IMR-90 (cell line): ENCODE measurements around the gene FAM83E. TPM values are rescaled to one million over a fixed set of nuclear protein-coding genes. Genes with fewer than 3 reads are reported as not detected.

Experiments used
- ATAC-seq: fragments of 200-7000 bp; cut with Tn5 transposase; 2 replicates; pipeline ENCODE4 v1.9.1; 2020; ENCODE audit warnings: low read depth, mild to moderate bottlenecking, moderate library complexity
- BruUV-seq: library from RNA; stranded (reverse); fragments of 400-500 nt; replicated peaks from 2 replicates; lab custom pipeline; 2021; lab: Mats Ljungman, UMichigan
- CTCF ChIA-PET: fragments of 300-600 bp; formaldehyde crosslinking; extraction: SDS; loops from one replicate; lab custom pipeline; 2021; ENCODE audit warnings: antibody characterized with exemption; lab: Yijun Ruan, JAX
- POLR2A ChIA-PET: fragments of 300-600 bp; sonication (Branson Sonifier 250); formaldehyde crosslinking; loops from one replicate; lab custom pipeline; 2022; ENCODE audit warnings: antibody characterized with exemption; ENCODE audit not compliant: unreplicated experiment; lab: Charles Lee
- DNase-seq: peaks from one replicate; pipeline ENCODE4 v3.0.0; 2013
- H2AFZ ChIP-seq: replicated peaks from 2 replicates; pipeline ENCODE3; 2013; ENCODE audit warnings: low read length, mild to moderate bottlenecking; ENCODE audit not compliant: poor library complexity
- H2AK5ac ChIP-seq: 2 replicates; pipeline ENCODE4 v1.6.1; 2013; ENCODE audit warnings: low read depth, low read length, inconsistent platforms
- H2AK9ac ChIP-seq: replicated peaks from 2 replicates; pipeline ENCODE3; 2013; ENCODE audit warnings: mild to moderate bottlenecking, low read depth, low read length, moderate library complexity; ENCODE audit not compliant: poor library complexity
- H2BK120ac ChIP-seq: 2 replicates; pipeline ENCODE4 v1.6.1; 2013; ENCODE audit warnings: low read depth, low read length, inconsistent platforms
- H2BK15ac ChIP-seq: 3 replicates; pipeline ENCODE4 v1.6.1; 2013; ENCODE audit warnings: low read depth, low read length, inconsistent platforms
- H2BK20ac ChIP-seq: 2 replicates; pipeline ENCODE4 v1.6.1; 2013; ENCODE audit warnings: low read depth, mild to moderate bottlenecking, inconsistent platforms, low read length, moderate library complexity
- H2BK5ac ChIP-seq: 2 replicates; pipeline ENCODE4 v1.6.1; 2013; ENCODE audit warnings: mild to moderate bottlenecking, low read depth, low read length, inconsistent platforms; ENCODE audit not compliant: poor library complexity, severe bottlenecking
- H3K14ac ChIP-seq: replicated peaks from 2 replicates; pipeline ENCODE4 v1.6.1; 2013; ENCODE audit warnings: low read depth, low read length, inconsistent platforms
- H3K18ac ChIP-seq: 2 replicates; pipeline ENCODE4 v1.6.1; 2013; ENCODE audit warnings: low read depth, low read length, control low read depth
- H3K23ac ChIP-seq: 2 replicates; pipeline ENCODE4 v1.6.1; 2013; ENCODE audit warnings: low read depth, low read length, inconsistent platforms
- H3K27ac ChIP-seq: 2 replicates; pipeline ENCODE4 v1.5.1; 2013; ENCODE audit warnings: mild to moderate bottlenecking, control low read depth, low read length; ENCODE audit not compliant: insufficient read depth
- H3K27me3 ChIP-seq: 2 replicates; pipeline ENCODE4 v1.6.1; 2013; ENCODE audit warnings: low read length; ENCODE audit not compliant: control insufficient read depth, insufficient read depth
- H3K36me3 ChIP-seq: 2 replicates; pipeline ENCODE4 v1.6.1; 2013; ENCODE audit warnings: low read length, mixed read lengths; ENCODE audit not compliant: control insufficient read depth, insufficient read depth
- H3K4ac ChIP-seq: 2 replicates; pipeline ENCODE4 v1.6.1; 2013; ENCODE audit warnings: low read depth, low read length, inconsistent platforms
- H3K4me1 ChIP-seq: 2 replicates; pipeline ENCODE4 v1.6.1; 2013; ENCODE audit warnings: low read length, mixed read lengths; ENCODE audit not compliant: control insufficient read depth, insufficient read depth
- H3K4me2 ChIP-seq: 2 replicates; pipeline ENCODE4 v1.6.1; 2013; ENCODE audit warnings: low read depth, mild to moderate bottlenecking, control low read depth, low read length, moderate library complexity
- H3K4me3 ChIP-seq: 2 replicates; pipeline ENCODE4 v1.5.1; 2013; ENCODE audit warnings: low read depth, mild to moderate bottlenecking, control low read depth, low read length, moderate library complexity; ENCODE audit not compliant: insufficient read depth
- H3K56ac ChIP-seq: 2 replicates; pipeline ENCODE4 v1.6.1; 2013; ENCODE audit warnings: low read length, inconsistent platforms; ENCODE audit not compliant: insufficient read depth; ENCODE audit errors: extremely low read depth
- H3K79me1 ChIP-seq, 2 experiments: 2 replicates each; pipeline ENCODE4 v1.6.1; 2013; ENCODE audit warnings: low read length in 2 of 2, inconsistent platforms in 1 of 2, low read depth in 1 of 2
- H3K9ac ChIP-seq: 2 replicates; pipeline ENCODE4 v1.6.1; 2013; ENCODE audit warnings: low read depth, low read length, control low read depth
- H3K9me1 ChIP-seq: 2 replicates; pipeline ENCODE4 v1.6.1; 2013; ENCODE audit warnings: low read length, inconsistent platforms; ENCODE audit not compliant: insufficient read depth
- H3K9me3 ChIP-seq: 2 replicates; pipeline ENCODE4 v1.6.1; 2013; ENCODE audit warnings: low read length; ENCODE audit not compliant: control insufficient read depth, insufficient read depth
- H4K20me1 ChIP-seq: 2 replicates; pipeline ENCODE4 v1.6.1; 2013; ENCODE audit warnings: low read length, inconsistent platforms; ENCODE audit not compliant: insufficient read depth
- H4K5ac ChIP-seq: 2 replicates; pipeline ENCODE4 v1.6.1; 2013; ENCODE audit warnings: mild to moderate bottlenecking, low read depth, low read length, control low read depth
- H4K8ac ChIP-seq, 2 experiments: 2 replicates each; pipeline ENCODE4 v1.6.1; 2013; ENCODE audit warnings: low read depth in 2 of 2, low read length in 2 of 2, control low read depth in 1 of 2, inconsistent platforms in 1 of 2
- H4K91ac ChIP-seq: 2 replicates; pipeline ENCODE4 v1.6.1; 2013; ENCODE audit warnings: low read depth, low read length, inconsistent platforms; ENCODE audit not compliant: insufficient read depth
- MAFK ChIP-seq: IDR thresholded peaks from 2 replicates; pipeline ENCODE4 v1.6.1; 2012; ENCODE audit warnings: low read depth, low read length, improper control_type of control experiment
- SMC3 ChIP-seq: fragments of 150-350 bp; IDR thresholded peaks from 2 replicates; pipeline ENCODE4 v1.6.1; 2016; ENCODE audit warnings: low read depth, mild to moderate bottlenecking, antibody characterized with exemption, low read length, moderate library complexity
- WGBS, 2 experiments: methylation state at CpG; one replicate each; pipeline versions ENCODE4 v1.1.5 to v1.1.7; 2013; ENCODE audit warnings: missing lambda C conversion rate in 2 of 2; ENCODE audit not compliant: insufficient read length in 1 of 2; ENCODE audit errors: extremely low coverage in 2 of 2; 5-methylcytosine and 5-hydroxymethylcytosine counted together
- dilution Hi-C: fragments of 300-500 bp; cut with HindIII; formaldehyde crosslinking; loops from one replicate; pipeline ENCODE4 v1.14.3; 2018; ENCODE audit warnings: low sequenced_read_pairs; ENCODE audit not compliant: unreplicated experiment
- in situ Hi-C: fragments of 300-500 bp; cut with MboI; formaldehyde crosslinking; loops from 3 replicates; pipeline ENCODE4 v1.14.3; 2019; ENCODE audit warnings: low sequenced_read_pairs, inconsistent platforms, mixed read lengths
- intact Hi-C: fragments of 100-400 bp; cut with micrococcal nuclease; formaldehyde crosslinking; loops from 2 replicates; pipeline ENCODE4 v1.10.0; 2022
- polyA plus RNA-seq, 3 experiments: library from polyadenylated mRNA; depleted of rRNA; stranded (reverse); fragments of >200 nt; gene quantifications; 2 replicates each; pipeline ENCODE4 v1.2.3, GENCODE V29; 2012; ENCODE audit warnings: low replicate concordance in 1 of 3
- total RNA-seq: library from RNA; depleted of rRNA; stranded (reverse); fragments of >200 nt; gene quantifications from 2 replicates; pipeline ENCODE4 v1.2.3, GENCODE V29; 2012

FAM83E gene
- total and polyA plus RNA-seq, 2 of the 4 experiments (the other 2 are of a cell fraction), result 0.05 to 0.36 TPM

DNA sequence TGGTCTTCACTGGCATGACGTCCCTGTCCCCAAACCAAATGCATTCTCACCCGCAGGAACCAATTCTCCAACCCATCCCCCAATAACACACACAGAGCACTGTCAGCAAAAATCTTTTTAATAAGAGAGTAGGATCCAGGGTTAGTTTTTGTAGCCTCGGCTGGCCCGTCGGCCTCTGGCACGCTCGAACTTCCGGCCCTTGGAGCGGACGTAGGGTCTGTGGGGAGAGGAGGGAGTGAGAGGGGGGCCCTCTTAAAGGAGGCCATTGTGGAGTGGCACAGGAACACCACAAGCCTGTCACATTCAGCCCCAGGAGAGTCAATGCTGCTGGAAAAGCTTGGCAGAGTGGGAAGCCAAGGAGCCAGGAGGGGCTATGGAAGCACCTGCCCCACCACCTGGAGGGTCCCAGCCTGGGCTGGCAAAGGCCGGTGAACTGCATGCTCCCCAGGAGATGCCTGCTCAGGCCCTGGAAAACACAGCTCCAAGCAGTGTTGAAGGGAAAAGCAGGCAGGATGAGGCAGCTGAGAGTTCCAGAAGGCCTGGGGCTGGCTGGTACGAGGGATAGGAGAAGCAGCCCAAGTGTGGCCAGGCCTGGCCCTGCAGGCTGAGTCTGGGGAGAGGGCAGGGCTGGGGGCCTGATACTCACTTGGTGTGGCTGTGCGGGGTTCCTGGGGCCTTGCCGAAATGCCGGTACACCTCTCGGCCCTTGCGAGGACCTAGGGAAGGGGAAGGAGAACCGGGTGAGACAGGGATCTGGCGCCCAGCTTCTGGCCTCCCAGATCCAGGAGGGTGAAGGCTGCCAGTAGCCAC, 560 bp upstream of the FAM83E start:
- Histone ChIP-seq H3K4me1 (peaks cover 8% of the 10 kb centered on the region), H2BK15ac (no peak overlapping the region), H4K8ac (no peak overlapping the region), H3K23ac (no peak overlapping the region), H3K36me3 (peaks cover 28% of the 10 kb centered on the region), H2AFZ (no peak overlapping the region), H3K27me3 (no peaks in the 10 kb centered on the region), H3K27ac (no peak overlapping the region), H3K79me1 (peaks cover 16 to 47% of the 10 kb centered on the region in 2 experiments; a peak in 3 of 4 replicates), H3K4me3 (no peak overlapping the region), H3K56ac (no peak overlapping the region), H3K4ac (no peak overlapping the region), H2BK120ac (no peak overlapping the region), H3K9me3 (no peaks in the 10 kb centered on the region), H2AK5ac (no peak overlapping the region), H2BK5ac (no peak overlapping the region), H4K5ac (no peak overlapping the region), H3K14ac (no peak overlapping the region), H3K4me2 (no peak overlapping the region), H3K9me1 (peaks cover 4% of the 10 kb centered on the region), H2AK9ac (no peak overlapping the region), H2BK20ac (no peak overlapping the region), H3K18ac (no peak overlapping the region), H3K9ac (no peak overlapping the region), H4K91ac (no peak overlapping the region), H4K20me1 (peaks cover 53% of the 10 kb centered on the region)
- POLR2A ChIA-PET, result no interaction called here
- in situ Hi-C loops, result no loop called here
- intact Hi-C loops, result no loop called here
- DNase-seq (no peak), ATAC-seq (no peak)
- CTCF ChIA-PET, result no interaction called here
- no TSS peak for BruUV-seq
- 87% methylated on average over 8 of the region's 19 CpGs; no CpG with 5 or more reads in 1 of the 2 experiments for WGBS, 2 experiments
- TF ChIP-seq SMC3 (no peak), MAFK (peak; percentile 41)
- dilution Hi-C loops, result no loop called here
